Ishikawa (cell line): ENCODE data around the gene INPP4A.

Experiments used
- CEBPB ChIP-seq: IDR thresholded peaks from 2 replicates; pipeline ENCODE4 v1.6.1; 2012
- CREB1 ChIP-seq: IDR thresholded peaks from 2 replicates; pipeline ENCODE4 v1.6.1; 2012; ENCODE audit warnings: low read depth
- EGR1 ChIP-seq: IDR thresholded peaks from 2 replicates; pipeline ENCODE4 v1.6.1; 2012
- EP300 ChIP-seq: IDR thresholded peaks from 2 replicates; pipeline ENCODE4 v1.6.1; 2012; ENCODE audit warnings: borderline replicate concordance
- FOXM1 ChIP-seq: IDR thresholded peaks from 2 replicates; pipeline ENCODE4 v1.6.1; 2012; ENCODE audit warnings: low read depth, borderline replicate concordance
- MAX ChIP-seq: IDR thresholded peaks from 2 replicates; pipeline ENCODE4 v1.6.1; 2012
- NFIC ChIP-seq: IDR thresholded peaks from 2 replicates; pipeline ENCODE4 v1.6.1; 2012
- RAD21 ChIP-seq: IDR thresholded peaks from 2 replicates; pipeline ENCODE4 v1.6.1; 2012; ENCODE audit warnings: low read depth
- REST ChIP-seq: IDR thresholded peaks from 2 replicates; pipeline ENCODE4 v1.6.1; 2012; ENCODE audit warnings: low read depth, mild to moderate bottlenecking
- TAF1 ChIP-seq: IDR thresholded peaks from 2 replicates; pipeline ENCODE4 v1.6.1; 2012; ENCODE audit warnings: low read depth, mild to moderate bottlenecking
- TCF12 ChIP-seq: IDR thresholded peaks from 2 replicates; pipeline ENCODE4 v1.6.1; 2012; ENCODE audit warnings: low read depth
- TEAD4 ChIP-seq: IDR thresholded peaks from 2 replicates; pipeline ENCODE4 v1.6.1; 2012
- USF1 ChIP-seq: IDR thresholded peaks from 2 replicates; pipeline ENCODE4 v1.6.1; 2012
- YY1 ChIP-seq: IDR thresholded peaks from 2 replicates; pipeline ENCODE4 v1.6.1; 2012; ENCODE audit warnings: low read depth
- ZBTB7A ChIP-seq: IDR thresholded peaks from 2 replicates; pipeline ENCODE4 v1.6.1; 2012; ENCODE audit warnings: low read depth

The INPP4A gene

GRCh38 chr2:98608962-98609604 lies 164.4 kb downstream of the INPP4A start:
- TF ChIP-seq TCF12 (no peak), REST (no peak)

GRCh38 chr2:98614024-98614739 lies 169.5 kb downstream of the INPP4A start:
- TF ChIP-seq NFIC (no peak), FOXM1 (no peak), TAF1 (no peak), MAX (no peak), RAD21 (no peak), CEBPB (no peak), REST (no peak), ZBTB7A (no peak), EP300 (no peak), TEAD4 (no peak), EGR1 (no peak), TCF12 (no peak), CREB1 (no peak)

GRCh38 chr2:98615481-98615880 lies 170.8 kb downstream of the INPP4A start:
- TF ChIP-seq RAD21 (no peak), TCF12 (no peak), CEBPB (no peak), EGR1 (no peak), TEAD4 (no peak), TAF1 (no peak)

- TF ChIP-seq USF1, result no peak
- no peak for TF ChIP-seq REST
Measured at GRCh38 chr2:98617149-98617548, 172.5 kb downstream of the INPP4A start.

- TF ChIP-seq EP300, result 0 out of 2 replicates have a peak, but pooled peaks have one; percentile 10
- TF ChIP-seq MAX, result no peak
Measured at GRCh38 chr2:98623657-98624056, 179.0 kb downstream of the INPP4A start.

GRCh38 chr2:98632351-98632750 lies 187.7 kb downstream of the INPP4A start:
- TF ChIP-seq RAD21, result no peak
- TF ChIP-seq EGR1, result no peak
- no peak for TF ChIP-seq YY1
- no peak for TF ChIP-seq EP300
